Amygdala (tissue), 56 donors: ENCODE results near the gene AFM.

Experiments used
- DNase-seq, 56 donors: peaks; one replicate each; lab custom pipeline; 2025; lab: John Stamatoyannopoulos, UW

The AFM gene, protein sequence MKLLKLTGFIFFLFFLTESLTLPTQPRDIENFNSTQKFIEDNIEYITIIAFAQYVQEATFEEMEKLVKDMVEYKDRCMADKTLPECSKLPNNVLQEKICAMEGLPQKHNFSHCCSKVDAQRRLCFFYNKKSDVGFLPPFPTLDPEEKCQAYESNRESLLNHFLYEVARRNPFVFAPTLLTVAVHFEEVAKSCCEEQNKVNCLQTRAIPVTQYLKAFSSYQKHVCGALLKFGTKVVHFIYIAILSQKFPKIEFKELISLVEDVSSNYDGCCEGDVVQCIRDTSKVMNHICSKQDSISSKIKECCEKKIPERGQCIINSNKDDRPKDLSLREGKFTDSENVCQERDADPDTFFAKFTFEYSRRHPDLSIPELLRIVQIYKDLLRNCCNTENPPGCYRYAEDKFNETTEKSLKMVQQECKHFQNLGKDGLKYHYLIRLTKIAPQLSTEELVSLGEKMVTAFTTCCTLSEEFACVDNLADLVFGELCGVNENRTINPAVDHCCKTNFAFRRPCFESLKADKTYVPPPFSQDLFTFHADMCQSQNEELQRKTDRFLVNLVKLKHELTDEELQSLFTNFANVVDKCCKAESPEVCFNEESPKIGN

DNA sequence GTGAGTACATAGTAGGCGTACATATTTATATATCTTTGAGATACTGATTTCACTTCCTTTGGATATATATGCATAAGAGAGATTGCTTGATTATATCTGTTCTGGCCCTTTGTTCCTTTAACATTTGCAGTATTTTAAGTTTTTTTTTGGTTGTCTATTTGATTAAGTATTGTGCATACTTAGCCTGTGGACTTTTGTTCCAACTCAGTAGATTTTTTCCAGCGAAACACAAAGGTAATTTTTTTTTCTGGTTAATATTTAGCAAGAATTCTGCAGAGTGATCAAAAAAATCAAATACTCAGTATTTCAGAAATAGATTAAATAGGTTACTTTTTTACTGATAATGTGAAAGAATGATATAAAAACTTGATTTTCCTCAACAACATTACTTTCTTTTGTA, at the start of gene AFM:
Gene AFM, plus strand, starts transcription at position 388 of the 400 bp plus-strand sequence. CDS start 31 bp downstream, outside the sequence.
- DNase-seq = no peak

DNA sequence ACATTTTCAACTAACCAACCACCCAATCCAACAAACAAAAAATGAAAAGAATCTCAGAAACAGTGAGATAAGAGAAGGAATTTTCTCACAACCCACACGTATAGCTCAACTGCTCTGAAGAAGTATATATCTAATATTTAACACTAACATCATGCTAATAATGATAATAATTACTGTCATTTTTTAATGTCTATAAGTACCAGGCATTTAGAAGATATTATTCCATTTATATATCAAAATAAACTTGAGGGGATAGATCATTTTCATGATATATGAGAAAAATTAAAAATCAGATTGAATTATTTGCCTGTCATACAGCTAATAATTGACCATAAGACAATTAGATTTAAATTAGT, 49.8 kb upstream of the AFM start:
- no peak for DNase-seq

DNA sequence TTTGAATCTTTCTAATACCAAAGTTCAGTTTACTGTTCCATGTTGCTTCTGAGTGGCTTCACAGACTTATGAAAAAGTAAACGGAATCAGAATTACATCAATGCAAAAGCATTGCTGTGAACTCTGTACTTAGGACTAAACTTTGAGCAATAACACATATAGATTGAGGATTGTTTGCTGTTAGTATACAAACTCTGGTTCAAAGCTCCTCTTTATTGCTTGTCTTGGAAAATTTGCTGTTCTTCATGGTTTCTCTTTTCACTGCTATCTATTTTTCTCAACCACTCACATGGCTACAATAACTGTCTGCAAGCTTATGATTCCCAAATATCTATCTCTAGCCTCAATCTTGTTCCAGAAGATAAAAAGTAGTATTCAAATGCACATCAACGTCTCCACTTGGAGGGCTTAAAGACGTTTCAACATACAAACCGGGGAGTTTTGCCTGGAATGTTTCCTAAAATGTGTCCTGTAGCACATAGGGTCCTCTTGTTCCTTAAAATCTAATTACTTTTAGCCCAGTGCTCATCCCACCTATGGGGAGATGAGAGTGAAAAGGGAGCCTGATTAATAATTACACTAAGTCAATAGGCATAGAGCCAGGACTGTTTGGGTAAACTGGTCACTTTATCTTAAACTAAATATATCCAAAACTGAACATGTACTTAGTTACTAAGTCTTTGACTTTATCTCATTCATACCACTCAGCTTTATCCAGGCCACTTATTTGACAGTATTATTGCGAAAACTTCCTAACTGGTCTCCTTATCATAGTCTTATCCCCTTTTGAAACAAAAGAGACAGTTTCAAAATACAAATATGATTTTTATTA, 49.2 kb upstream of the AFM start:
- DNase-seq = no peak

DNA sequence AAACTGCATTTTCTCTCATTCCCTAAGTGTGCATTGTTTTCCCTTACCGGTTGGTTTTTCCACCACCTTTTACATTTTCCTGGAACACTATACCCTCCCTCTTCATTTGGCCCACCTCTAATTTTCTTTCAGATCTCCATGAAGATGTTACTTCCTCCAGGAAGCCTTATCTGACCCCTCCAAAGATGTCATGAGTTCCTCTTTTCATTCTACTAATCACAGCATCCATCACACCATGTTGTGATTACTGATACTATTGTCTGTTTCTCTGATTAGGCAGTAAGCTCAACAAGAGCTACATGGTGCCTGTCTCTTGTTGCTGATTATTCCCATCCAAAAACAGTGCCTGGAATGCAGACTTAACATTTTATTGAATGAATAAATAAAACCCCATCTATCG, 48.4 kb upstream of the AFM start:
- no peak for DNase-seq

DNA sequence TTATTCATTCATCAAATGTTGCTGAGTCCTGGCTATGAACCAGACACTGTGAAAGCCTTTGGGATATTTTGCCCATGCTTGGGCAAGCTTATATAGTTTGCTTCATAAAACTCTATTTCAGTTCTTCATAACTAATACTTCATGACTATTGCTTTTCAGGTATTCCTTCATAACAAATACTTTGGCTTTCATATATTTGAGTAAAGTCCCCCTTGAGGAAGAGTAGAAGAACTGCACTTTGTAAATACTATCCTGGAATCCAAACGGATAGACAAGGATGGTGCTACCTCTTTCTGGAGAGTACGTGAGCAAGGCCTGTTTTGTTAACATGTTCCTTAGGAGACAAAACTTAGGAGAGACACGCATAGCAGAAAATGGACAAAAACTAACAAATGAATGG, 47.2 kb upstream of the AFM start:
- no peak for DNase-seq

DNA sequence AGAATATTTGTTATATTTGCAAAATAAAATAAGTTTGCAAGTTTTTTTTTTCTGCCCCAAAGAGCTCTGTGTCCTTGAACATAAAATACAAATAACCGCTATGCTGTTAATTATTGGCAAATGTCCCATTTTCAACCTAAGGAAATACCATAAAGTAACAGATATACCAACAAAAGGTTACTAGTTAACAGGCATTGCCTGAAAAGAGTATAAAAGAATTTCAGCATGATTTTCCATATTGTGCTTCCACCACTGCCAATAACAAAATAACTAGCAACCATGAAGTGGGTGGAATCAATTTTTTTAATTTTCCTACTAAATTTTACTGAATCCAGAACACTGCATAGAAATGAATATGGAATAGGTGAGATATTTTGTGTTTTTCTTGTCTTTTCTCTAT, 45.6 kb upstream of the AFM start, which contains the start of gene AFP:
Gene AFP, plus strand, starts transcription at position 238 of the 400 bp plus-strand sequence. Its CDS starts 42 bp downstream, at position 280.
- DNase-seq = no peak

DNA sequence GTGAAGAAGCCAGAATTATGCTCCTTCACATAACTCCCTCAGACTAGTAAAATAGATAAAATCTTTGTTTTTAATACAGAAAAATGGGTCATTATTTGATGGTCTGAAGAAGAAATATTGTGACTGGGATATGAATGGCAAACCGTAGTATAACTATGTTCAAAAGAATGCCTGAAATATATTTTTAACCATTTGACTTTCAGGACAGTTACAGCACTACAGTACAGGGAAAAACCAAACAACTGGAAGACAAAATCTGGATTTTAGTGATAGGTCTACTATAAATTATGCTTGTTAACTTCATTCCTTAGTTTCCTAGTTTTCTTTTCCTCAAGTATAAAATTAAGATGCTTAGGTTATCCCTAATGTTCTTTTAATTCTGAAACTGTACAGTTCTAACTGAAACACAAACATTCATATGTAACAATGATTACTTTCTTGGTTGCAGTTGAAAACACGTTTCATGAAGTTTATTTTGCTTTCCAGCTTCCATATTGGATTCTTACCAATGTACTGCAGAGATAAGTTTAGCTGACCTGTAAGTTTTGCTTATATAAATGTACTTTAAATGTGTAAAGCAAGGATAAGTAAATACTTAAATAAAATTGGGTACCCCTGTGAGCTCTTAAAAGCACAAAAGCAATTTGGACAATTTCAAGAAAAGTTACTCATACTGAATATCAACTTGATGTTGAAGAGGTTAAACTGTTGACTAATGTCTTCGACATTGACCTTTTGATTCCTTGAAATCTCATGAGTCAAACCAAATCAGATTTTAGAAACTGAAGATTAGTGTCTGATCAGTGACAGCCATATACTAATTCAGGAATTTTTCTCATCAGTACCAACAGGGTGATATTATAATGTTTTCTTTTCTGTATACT, 44.6 kb upstream of the AFM start:
- no peak for DNase-seq

DNA sequence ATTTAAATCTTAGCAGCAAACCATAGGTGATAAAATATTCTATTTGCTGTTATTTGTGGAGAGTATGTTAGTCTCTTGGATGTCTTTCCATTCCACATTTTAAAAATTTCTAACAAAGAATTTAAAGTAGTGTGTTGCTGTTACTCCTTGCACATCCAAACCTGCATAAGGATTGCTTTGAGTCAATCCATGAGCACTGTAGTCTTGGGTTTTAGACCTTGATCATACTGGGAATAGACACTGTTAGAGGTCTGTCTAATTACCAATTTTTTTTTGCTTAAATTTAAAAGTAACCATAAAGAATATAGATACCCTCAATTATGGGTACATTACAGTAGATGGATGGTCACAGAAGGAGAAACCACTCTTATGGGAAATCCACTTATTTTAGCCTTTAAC, 44.0 kb upstream of the AFM start:
- no peak for DNase-seq

DNA sequence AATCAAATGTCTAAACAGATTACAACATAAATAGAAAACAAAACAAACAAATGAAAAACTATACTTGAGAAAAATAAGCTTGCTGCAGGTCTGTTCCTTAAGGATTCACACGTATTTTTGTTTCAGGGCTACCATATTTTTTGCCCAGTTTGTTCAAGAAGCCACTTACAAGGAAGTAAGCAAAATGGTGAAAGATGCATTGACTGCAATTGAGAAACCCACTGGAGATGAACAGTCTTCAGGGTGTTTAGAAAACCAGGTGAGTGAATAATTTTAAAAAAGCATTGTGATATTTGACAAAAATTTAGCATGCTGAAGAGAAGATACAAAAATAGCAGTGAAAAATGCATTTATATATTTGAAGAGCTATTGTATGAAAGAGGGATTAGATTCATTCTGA, 43.5 kb upstream of the AFM start:
- no peak for DNase-seq

DNA sequence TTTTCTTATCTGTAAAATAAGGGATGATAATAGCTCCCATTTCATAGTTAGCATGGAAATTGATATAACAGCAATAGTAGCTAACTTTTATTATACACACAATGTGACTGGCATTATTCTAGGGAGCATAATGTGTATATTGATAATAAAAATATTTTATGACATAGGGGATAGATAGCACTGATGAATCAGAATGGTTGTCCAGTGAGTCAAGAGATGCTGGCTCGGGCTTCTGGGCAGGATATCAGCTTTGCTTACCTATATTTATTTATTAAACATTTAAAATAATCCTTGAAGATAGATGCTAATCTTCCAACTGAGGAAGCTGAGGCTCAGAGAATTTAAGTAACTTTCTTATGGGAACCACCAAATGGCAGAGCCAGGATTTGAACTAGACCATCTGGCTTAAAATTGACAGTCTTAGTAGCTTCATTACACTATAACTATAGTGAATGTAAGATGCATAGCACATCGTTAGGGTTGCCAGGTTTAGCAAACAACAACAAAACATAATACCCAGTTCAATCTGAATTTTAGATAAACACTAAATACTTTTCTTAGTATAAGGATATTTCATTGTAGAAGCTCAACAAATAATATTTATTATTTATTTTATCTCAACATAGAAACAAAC, 42.8 kb upstream of the AFM start:
- no peak for DNase-seq

DNA sequence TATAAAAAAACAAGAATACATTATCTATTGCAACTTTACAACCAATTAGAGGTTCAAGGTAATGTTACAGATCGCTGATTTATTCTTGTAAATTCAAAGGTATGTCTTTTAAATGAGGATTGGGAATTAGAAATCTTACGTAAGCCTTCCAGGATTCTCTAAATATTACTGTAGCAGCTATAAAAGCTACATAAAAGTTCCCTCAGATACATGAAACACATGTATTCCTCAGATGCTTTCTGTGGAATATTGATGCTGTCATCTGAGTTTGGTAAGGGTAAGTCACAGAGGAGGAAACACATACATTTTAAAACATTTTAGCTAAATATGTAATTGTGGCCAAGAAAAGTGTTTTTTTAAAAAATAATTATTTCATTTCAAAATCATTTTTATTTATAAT, 42.1 kb upstream of the AFM start:
- DNase-seq = no peak

DNA sequence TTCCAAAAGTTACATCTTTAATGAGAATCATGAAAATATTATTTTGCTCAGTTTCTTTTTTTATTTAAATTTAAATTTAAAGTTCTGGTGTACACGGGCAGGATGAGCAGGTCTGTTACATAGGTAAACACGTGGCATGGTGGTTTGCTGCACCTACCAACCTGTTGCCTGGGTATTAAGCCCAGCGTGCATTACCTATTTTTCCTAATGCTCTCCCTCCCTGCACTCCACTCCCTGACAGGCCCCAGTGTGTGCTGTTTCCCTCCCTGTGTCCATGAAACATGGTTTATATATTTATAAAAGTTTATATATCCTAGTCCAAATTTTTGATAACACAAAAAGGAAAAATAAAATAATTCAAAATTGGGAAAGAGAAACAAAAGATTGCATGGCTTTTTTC, 41.6 kb upstream of the AFM start:
- DNase-seq = no peak

DNA sequence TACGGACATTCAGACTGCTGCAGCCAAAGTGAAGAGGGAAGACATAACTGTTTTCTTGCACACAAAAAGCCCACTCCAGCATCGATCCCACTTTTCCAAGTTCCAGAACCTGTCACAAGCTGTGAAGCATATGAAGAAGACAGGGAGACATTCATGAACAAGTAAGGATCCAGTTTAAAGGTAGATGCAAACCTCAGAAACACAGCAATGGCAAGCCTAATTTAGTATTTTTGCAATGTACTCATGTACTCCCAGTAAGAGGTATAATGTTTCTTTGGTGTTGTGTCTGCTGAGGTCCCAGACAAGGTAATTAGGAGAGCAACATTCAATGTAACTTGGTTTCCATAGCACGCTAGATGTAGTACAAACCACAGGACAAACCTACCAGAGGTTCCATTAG, 40.9 kb upstream of the AFM start:
- no peak for DNase-seq

DNA sequence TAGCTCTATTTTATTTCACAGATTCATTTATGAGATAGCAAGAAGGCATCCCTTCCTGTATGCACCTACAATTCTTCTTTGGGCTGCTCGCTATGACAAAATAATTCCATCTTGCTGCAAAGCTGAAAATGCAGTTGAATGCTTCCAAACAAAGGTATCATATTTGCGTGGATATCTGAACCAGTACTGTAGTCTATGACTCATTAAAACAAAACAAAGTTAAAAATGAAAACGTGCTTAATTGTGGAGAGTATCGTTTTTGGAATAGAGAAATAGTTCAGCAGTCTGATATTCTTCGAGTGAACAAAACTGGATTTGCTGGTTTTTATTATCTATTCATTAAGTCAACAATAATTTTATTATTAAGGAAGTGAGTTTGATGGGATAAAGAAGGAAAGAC, 39.3 kb upstream of the AFM start:
- no peak for DNase-seq

DNA sequence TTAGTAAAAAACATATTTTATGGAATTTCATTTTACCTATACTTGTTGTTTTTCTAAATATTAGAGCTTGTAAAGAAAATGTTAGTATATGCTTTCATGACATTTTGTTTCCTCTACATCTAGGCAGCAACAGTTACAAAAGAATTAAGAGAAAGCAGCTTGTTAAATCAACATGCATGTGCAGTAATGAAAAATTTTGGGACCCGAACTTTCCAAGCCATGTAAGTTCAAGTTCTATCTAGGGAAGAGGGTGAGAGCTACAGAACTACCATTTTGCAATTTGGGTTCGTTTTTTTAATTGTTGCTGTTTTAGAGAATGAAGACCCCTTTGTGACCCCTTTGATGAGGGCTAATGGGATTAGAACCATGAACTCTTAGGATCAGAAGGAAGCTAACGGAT, 38.3 kb upstream of the AFM start:
- DNase-seq = no peak

DNA sequence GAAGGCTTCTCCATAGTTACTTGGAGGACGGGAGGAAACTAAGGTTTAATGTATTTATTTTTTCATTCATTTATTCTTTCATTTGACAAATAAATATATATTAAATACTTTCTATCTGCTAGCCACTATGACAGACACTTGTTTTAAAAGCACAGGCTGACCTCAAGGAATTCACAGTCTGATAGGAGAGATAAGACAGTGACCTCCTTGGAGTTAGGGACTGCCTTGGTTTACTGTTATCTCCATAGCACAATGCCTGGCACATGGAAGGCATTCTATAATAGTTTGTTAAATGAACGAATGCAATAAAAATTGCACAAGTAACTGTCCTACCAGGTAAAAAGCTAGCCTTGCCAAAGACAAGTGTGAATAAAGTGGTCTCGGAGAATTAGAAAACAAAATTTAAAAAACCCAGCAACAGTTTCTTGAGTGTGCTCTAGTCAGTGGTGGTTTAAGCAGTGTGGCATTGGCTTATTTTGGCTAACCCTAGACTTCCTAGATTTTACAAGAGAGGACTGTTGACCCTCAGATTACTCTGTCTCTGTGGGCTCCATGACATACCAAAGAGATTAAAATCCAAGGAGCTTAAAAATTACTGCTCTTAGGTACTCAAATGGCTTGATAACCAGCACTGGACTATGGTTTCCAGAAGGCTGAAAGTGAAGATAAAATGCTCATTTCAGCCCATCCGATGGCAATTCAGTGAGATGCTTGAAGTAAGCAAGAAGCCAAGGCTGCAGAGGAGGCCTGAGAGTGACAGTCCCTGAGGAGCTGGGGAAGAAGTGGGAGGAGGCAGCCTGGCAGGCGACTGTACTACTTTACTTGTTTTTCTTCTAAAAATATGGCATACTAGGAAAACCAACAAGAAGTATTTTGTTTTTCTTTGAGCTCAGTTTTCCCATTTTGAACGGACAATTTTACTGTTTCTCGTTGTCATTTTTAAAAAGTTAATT, 35.9 kb upstream of the AFM start:
- DNase-seq = no peak

DNA sequence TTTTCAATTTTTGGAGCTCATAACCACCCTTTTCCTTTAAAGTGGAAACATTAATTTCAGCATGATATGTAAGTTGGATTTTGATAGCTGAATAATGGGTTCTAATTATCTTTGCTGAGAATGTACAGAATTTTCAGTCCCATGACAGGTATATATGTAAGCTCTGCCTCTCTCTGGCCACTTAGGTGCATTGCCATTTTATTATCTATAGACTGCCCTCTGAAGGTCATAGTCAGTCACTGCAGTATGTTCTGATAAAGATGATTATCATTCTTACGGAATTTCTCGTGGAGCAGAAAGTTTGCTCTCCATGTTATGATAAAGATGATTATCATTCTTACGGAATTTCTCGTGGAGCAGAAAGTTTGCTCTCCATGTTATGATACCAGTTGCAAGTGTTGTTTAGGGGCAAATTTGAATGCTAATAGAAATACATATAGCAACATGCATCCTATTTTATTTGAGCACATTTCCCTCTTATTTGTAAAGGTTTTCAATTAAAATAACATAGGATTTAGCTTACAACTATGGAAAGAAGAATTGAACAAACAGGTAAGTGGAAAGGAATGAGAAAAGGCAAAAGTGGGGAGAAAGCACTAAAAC, 35.1 kb upstream of the AFM start:
- no peak for DNase-seq

DNA sequence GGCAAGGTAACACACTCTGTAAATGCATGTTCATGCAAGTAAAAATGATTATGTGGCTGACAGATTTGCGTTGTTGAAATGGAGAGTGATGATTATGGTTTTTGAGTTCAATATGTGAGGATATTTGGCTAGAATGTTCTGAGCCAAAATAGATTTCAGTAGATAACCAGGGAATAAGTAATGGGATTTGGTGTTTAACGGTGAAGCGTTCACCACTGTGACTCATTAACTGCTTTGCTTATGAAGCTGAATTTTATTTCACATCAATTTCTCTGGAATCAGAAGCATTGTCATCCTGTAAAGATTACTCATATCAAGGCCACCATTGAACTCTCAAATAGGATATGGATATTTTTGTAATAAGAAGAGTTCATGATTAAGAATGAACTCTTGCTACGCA, 33.9 kb upstream of the AFM start:
- no peak for DNase-seq
